ENCODE data around the gene SLC1A1.
"Not testable (repeated sequence)": the region's sequence is repeated elsewhere in the genome, so short reads cannot be mapped to it uniquely, and the experiment has no call there.

Gene SLC1A1

GRCh38 chr9:4519604-4520003, 29.3 kb downstream of the SLC1A1 start:
- no peak overlapping the region for H3K4me3 ChIP-seq (replicated peaks; ENCODE audit: low read depth, low read length)
- DNase-seq (ENCODE audit: extremely low read depth, low read depth) = no peak
- no peak for TF ChIP-seq CTCF (IDR thresholded peaks at IDR 0.05; ENCODE audit: low read depth, low read length, missing control alignments)

GRCh38 chr9:4520055-4520454, 29.8 kb downstream of the SLC1A1 start:
- no peak overlapping the region for H3K4me3 ChIP-seq (replicated peaks; ENCODE audit: low read depth, low read length)
- TF ChIP-seq CTCF (IDR thresholded peaks at IDR 0.05; ENCODE audit: low read depth, low read length, missing control alignments) = no peak
- DNase-seq (ENCODE audit: extremely low read depth, low read depth) = no peak

- no peak for DNase-seq (ENCODE audit: extremely low read depth, low read depth)
- TF ChIP-seq CTCF (IDR thresholded peaks at IDR 0.05; ENCODE audit: low read depth, low read length, missing control alignments) = no peak
Observed at GRCh38 chr9:4530375-4530774, 40.1 kb downstream of the SLC1A1 start.

GRCh38 chr9:4530831-4531230, 40.6 kb downstream of the SLC1A1 start:
- not testable (repeated sequence) for H3K4me3 ChIP-seq (replicated peaks; ENCODE audit: low read depth, low read length); DNase-seq (ENCODE audit: extremely low read depth, low read depth)

More at GRCh38 chr9:4530375-4530774, 40.1 kb downstream of the SLC1A1 start:
- H3K4me3 ChIP-seq (replicated peaks; ENCODE audit: low read depth, low read length) = no peak overlapping the region

GRCh38 chr9:4531355-4531754, 41.1 kb downstream of the SLC1A1 start:
- not testable (repeated sequence) for DNase-seq (ENCODE audit: extremely low read depth, low read depth); H3K4me3 ChIP-seq (replicated peaks; ENCODE audit: low read depth, low read length)

- not testable (repeated sequence) for DNase-seq (ENCODE audit: extremely low read depth, low read depth); H3K4me3 ChIP-seq (replicated peaks; ENCODE audit: low read depth, low read length)
Observed at GRCh38 chr9:4533881-4534280, 43.6 kb downstream of the SLC1A1 start.

- not testable (repeated sequence) for H3K4me3 ChIP-seq (replicated peaks; ENCODE audit: low read depth, low read length); DNase-seq (ENCODE audit: extremely low read depth, low read depth)
Observed at GRCh38 chr9:4536196-4536595, 45.9 kb downstream of the SLC1A1 start.

GRCh38 chr9:4537581-4537980, 47.3 kb downstream of the SLC1A1 start:
- no peak for TF ChIP-seq CTCF (IDR thresholded peaks at IDR 0.05; ENCODE audit: low read depth, low read length, missing control alignments)
- H3K4me3 ChIP-seq (replicated peaks; ENCODE audit: low read depth, low read length) = no peak overlapping the region
- DNase-seq (ENCODE audit: extremely low read depth, low read depth) = no peak

- no peak for TF ChIP-seq CTCF (IDR thresholded peaks at IDR 0.05; ENCODE audit: low read depth, low read length, missing control alignments)
- no peak for DNase-seq (ENCODE audit: extremely low read depth, low read depth)
Observed at GRCh38 chr9:4538107-4538506, 47.8 kb downstream of the SLC1A1 start.

More at GRCh38 chr9:4538107-4538506, 47.8 kb downstream of the SLC1A1 start:
- no peak overlapping the region for H3K4me3 ChIP-seq (replicated peaks; ENCODE audit: low read depth, low read length)

All from HFF-Myc (cell line).